Measurements from ENCODE around the gene NPY4R2. TPM values are rescaled to one million over a fixed set of nuclear protein-coding genes. Genes with fewer than 3 reads are reported as not detected.

NPY4R2 gene
- not detected in 2 replicates for total RNA-seq

GRCh38 chr10:47918475-47918874 lies at the start of gene NPY4R2:
Gene NPY4R2, plus strand, starts transcription at chr10:47918662. Its CDS starts 3,326 bp downstream, at chr10:47921988.

Other genes with a start within 250 kb of the NPY4R2 start
- not detected in 2 replicates for gene SYT15B, start 155.1 kb upstream of the NPY4R2 start, total RNA-seq
- not detected in 2 replicates for gene FAM25C, start 81.1 kb downstream of the NPY4R2 start, total RNA-seq

All from smooth muscle cell of the pulmonary artery (primary cell).